ENCODE data around the gene CACFD1. TPM values are rescaled to one million over a fixed set of nuclear protein-coding genes. Genes with fewer than 3 reads are reported as not detected.

The CACFD1 gene
- total RNA-seq, 4 donors from 2014 or later: 2.5 to 5.3 (median 3.4) TPM

GRCh38 chr9:133491656-133491925 lies 31.8 kb downstream of the CACFD1 start:
- TF ChIP-seq CTCF (IDR thresholded peaks at IDR 0.05; ENCODE audit: low read depth): no peak

- no peak for TF ChIP-seq CTCF (IDR thresholded peaks at IDR 0.05; ENCODE audit: low read depth)
These were observed 32.6 kb downstream of the CACFD1 start for GRCh38 chr9:133492061-133493021.

GRCh38 chr9:133493428-133493827 lies 33.6 kb downstream of the CACFD1 start:
- TF ChIP-seq CTCF (IDR thresholded peaks at IDR 0.05; ENCODE audit: low read depth): no peak

- no peak for TF ChIP-seq CTCF (IDR thresholded peaks at IDR 0.05; ENCODE audit: low read depth)
These were observed 34.2 kb downstream of the CACFD1 start for GRCh38 chr9:133493845-133494540.

GRCh38 chr9:133494636-133495326 lies 35.0 kb downstream of the CACFD1 start:
- no peak for TF ChIP-seq CTCF (IDR thresholded peaks at IDR 0.05; ENCODE audit: low read depth)

- TF ChIP-seq CTCF (IDR thresholded peaks at IDR 0.05; ENCODE audit: low read depth): no peak
These were observed 35.8 kb downstream of the CACFD1 start for GRCh38 chr9:133495327-133496293.
